ENCODE results near the gene ZBTB16.
A peak's percentile ranks its signal among the peaks of the same experiment; 100 is the strongest.

ZBTB16 gene

GRCh38 chr11:114171257-114172054 is 111.9 kb downstream of the ZBTB16 start:
- no peak for DNase-seq

GRCh38 chr11:114172055-114172861 is 112.7 kb downstream of the ZBTB16 start:
- DNase-seq: no peak

GRCh38 chr11:114172871-114173444 is 113.4 kb downstream of the ZBTB16 start:
- DNase-seq: no peak

GRCh38 chr11:114173843-114174242 is 114.3 kb downstream of the ZBTB16 start:
- DNase-seq: no peak

- no peak for DNase-seq
Observed at GRCh38 chr11:114174712-114175495, 115.4 kb downstream of the ZBTB16 start.

GRCh38 chr11:114175706-114176105 is 116.2 kb downstream of the ZBTB16 start:
- DNase-seq: no peak

GRCh38 chr11:114176321-114176720 is 116.8 kb downstream of the ZBTB16 start:
- DNase-seq: no peak

GRCh38 chr11:114178656-114179055 is 119.1 kb downstream of the ZBTB16 start:
- no peak for DNase-seq

- no peak for DNase-seq
Observed at GRCh38 chr11:114179234-114179941, 119.9 kb downstream of the ZBTB16 start.

GRCh38 chr11:114180301-114181055 is 121.0 kb downstream of the ZBTB16 start:
- peak; percentile 26 for DNase-seq

GRCh38 chr11:114181195-114181594 is 121.7 kb downstream of the ZBTB16 start:
- no peak for DNase-seq

- DNase-seq: no peak
Observed at GRCh38 chr11:114181752-114182151, 122.2 kb downstream of the ZBTB16 start.

GRCh38 chr11:114182471-114183043 is 123.0 kb downstream of the ZBTB16 start:
- DNase-seq: no peak

GRCh38 chr11:114183044-114183511 is 123.6 kb downstream of the ZBTB16 start:
- DNase-seq: no peak

- no peak for DNase-seq
Observed at GRCh38 chr11:114185436-114185835, 125.9 kb downstream of the ZBTB16 start.

GRCh38 chr11:114187173-114187572 is 127.7 kb downstream of the ZBTB16 start:
- DNase-seq: no peak

- DNase-seq: no peak
Observed at GRCh38 chr11:114188851-114189570, 129.5 kb downstream of the ZBTB16 start.

GRCh38 chr11:114190630-114191029 is 131.1 kb downstream of the ZBTB16 start:
- DNase-seq: no peak

- DNase-seq: no peak
Observed at GRCh38 chr11:114191893-114192292, 132.4 kb downstream of the ZBTB16 start.

GRCh38 chr11:114192841-114193389 is 133.4 kb downstream of the ZBTB16 start:
- DNase-seq: no peak
